Neural progenitor cell (in vitro differentiated cells): ENCODE measurements around the gene DRD1. TPM values are rescaled to one million over a fixed set of nuclear protein-coding genes. Genes with fewer than 3 reads are reported as not detected.
"Not testable (repeated sequence)": the region's sequence is repeated elsewhere in the genome, so short reads cannot be mapped to it uniquely, and the experiment has no call there.

Source experiments
- DNase-seq: peaks from one replicate; pipeline ENCODE4 v3.0.0-alpha.2; 2016; ENCODE audit warnings: low spot score
- H2AFZ ChIP-seq: fragments of 200-600 bp; sonication (generic); replicated peaks from 2 replicates; pipeline ENCODE4 v1.6.1; 2016; ENCODE audit warnings: antibody characterized with exemption
- H3F3A ChIP-seq: fragments of 200-600 bp; sonication (generic); 2 replicates; pipeline ENCODE4 v1.6.1; 2016; ENCODE audit warnings: antibody characterized with exemption, low read depth
- H3K27ac ChIP-seq: fragments of 200-600 bp; sonication (generic); 2 replicates; pipeline ENCODE4 v1.5.1; 2016; ENCODE audit warnings: mild to moderate bottlenecking
- H3K27me3 ChIP-seq: fragments of 200-600 bp; sonication (generic); 2 replicates; pipeline ENCODE4 v1.6.1; 2016; ENCODE audit warnings: mild to moderate bottlenecking, moderate library complexity
- H3K36me3 ChIP-seq: fragments of 200-600 bp; sonication (generic); 2 replicates; pipeline ENCODE4 v1.5.1; 2016
- H3K4me1 ChIP-seq: fragments of 200-600 bp; sonication (generic); 2 replicates; pipeline ENCODE4 v1.6.1; 2016; ENCODE audit warnings: mixed run types
- H3K4me2 ChIP-seq: fragments of 200-600 bp; sonication (generic); 2 replicates; pipeline ENCODE4 v1.6.1; 2016
- H3K4me3 ChIP-seq: fragments of 200-600 bp; sonication (generic); 2 replicates; pipeline ENCODE4 v1.5.1; 2016
- H3K79me2 ChIP-seq: fragments of 200-600 bp; sonication (generic); 2 replicates; pipeline ENCODE4 v1.6.1; 2016; ENCODE audit warnings: low read depth
- H3K9ac ChIP-seq: fragments of 200-600 bp; sonication (generic); 2 replicates; pipeline ENCODE4 v1.6.1; 2016
- H3K9me3 ChIP-seq: fragments of 200-600 bp; sonication (generic); 2 replicates; pipeline ENCODE4 v1.5.1; 2016; ENCODE audit warnings: low read depth
- H4K20me1 ChIP-seq: fragments of 200-600 bp; sonication (generic); 2 replicates; pipeline ENCODE4 v1.6.1; 2016; ENCODE audit warnings: low read depth
- H3K27ac Mint-ChIP-seq: 3 replicates; pipeline ENCODE4 v1.8.0; 2021; ENCODE audit warnings: mixed read lengths
- H3K27me3 Mint-ChIP-seq: 2 replicates; pipeline ENCODE4 v1.8.0; 2022; ENCODE audit warnings: low read depth, mild to moderate bottlenecking, inconsistent platforms, moderate library complexity, mixed read lengths; ENCODE audit not compliant: insufficient read depth
- H3K36me3 Mint-ChIP-seq: 3 replicates; pipeline ENCODE4 v1.8.0; 2021; ENCODE audit warnings: mixed read lengths
- H3K4me1 Mint-ChIP-seq: 3 replicates; pipeline ENCODE4 v1.8.0; 2021; ENCODE audit warnings: mixed read lengths
- H3K4me3 Mint-ChIP-seq: 3 replicates; pipeline ENCODE4 v1.8.0; 2021; ENCODE audit warnings: mild to moderate bottlenecking, moderate library complexity, mixed read lengths
- H3K9me3 Mint-ChIP-seq: 3 replicates; pipeline ENCODE4 v1.8.0; 2020; ENCODE audit warnings: mixed read lengths
- CTCF ChIP-seq: fragments of 200-600 bp; sonication (generic); IDR thresholded peaks from 2 replicates; pipeline ENCODE4 v1.5.1; 2017; ENCODE audit warnings: antibody characterized with exemption, mild to moderate bottlenecking
- EZH2 ChIP-seq: fragments of 200-600 bp; sonication (generic); IDR thresholded peaks from 2 replicates; pipeline ENCODE4 v1.6.1; 2017; ENCODE audit warnings: antibody characterized with exemption, mild to moderate bottlenecking, moderate library complexity
- EZH2phosphoT487 ChIP-seq: fragments of 200-600 bp; sonication (generic); IDR thresholded peaks from 2 replicates; pipeline ENCODE4 v1.6.1; 2017; ENCODE audit warnings: antibody characterized with exemption
- total RNA-seq: library from RNA; depleted of rRNA; stranded (reverse); fragments of >200 nt; gene quantifications from 2 replicates; pipeline ENCODE4 v1.2.3, GENCODE V29; 2015; ENCODE audit warnings: low replicate concordance

Gene DRD1
- total RNA-seq, 1 donor from 2014 or later, result not detected

GRCh38 chr5:175438234-175438857, 5.6 kb downstream of the DRD1 start:
- H3K4me1 Mint-ChIP-seq, result peaks cover under 1% of the 10 kb centered on the region
- TF ChIP-seq CTCF, result no peak
- TF ChIP-seq EZH2, result no peak
- no peak for TF ChIP-seq EZH2phosphoT487
- H3F3A ChIP-seq, result no peaks in the 10 kb centered on the region

GRCh38 chr5:175436359-175436758, 7.6 kb downstream of the DRD1 start:
- Histone ChIP-seq H3F3A (no peaks in the 10 kb centered on the region), H3K4me2 (no peak overlapping the region), H2AFZ (no peak overlapping the region), H4K20me1 (no peaks in the 10 kb centered on the region), H3K27ac (no peak overlapping the region), H3K36me3 (no peaks in the 10 kb centered on the region), H3K9ac (no peak overlapping the region), H3K4me3 (no peak overlapping the region), H3K27me3 (no peaks in the 10 kb centered on the region), H3K9me3 (no peaks in the 10 kb centered on the region), H3K4me1 (no peaks in the 10 kb centered on the region), H3K79me2 (no peaks in the 10 kb centered on the region)
- no peak for TF ChIP-seq EZH2
- no peak for TF ChIP-seq CTCF
- no peak for TF ChIP-seq EZH2phosphoT487
- no peak for DNase-seq
- Mint-ChIP-seq H3K4me3 (no peak overlapping the region), H3K27me3 (peaks cover 2% of the 10 kb centered on the region), H3K9me3 (no peaks in the 10 kb centered on the region), H3K4me1 (no peaks in the 10 kb centered on the region), H3K36me3 (no peaks in the 10 kb centered on the region), H3K27ac (no peak overlapping the region)

More at GRCh38 chr5:175438234-175438857, 5.6 kb downstream of the DRD1 start:
- Histone ChIP-seq H3K36me3 (no peaks in the 10 kb centered on the region), H3K27ac (no peak overlapping the region), H3K27me3 (peaks cover 20% of the 10 kb centered on the region), H3K4me3 (no peak overlapping the region), H3K79me2 (no peaks in the 10 kb centered on the region), H3K9ac (no peak overlapping the region), H3K4me1 (peaks cover under 1% of the 10 kb centered on the region), H2AFZ (no peak overlapping the region), H3K4me2 (no peak overlapping the region), H4K20me1 (no peaks in the 10 kb centered on the region), H3K9me3 (no peaks in the 10 kb centered on the region)
- no peak overlapping the region for H3K27ac Mint-ChIP-seq
- H3K9me3 Mint-ChIP-seq, result no peaks in the 10 kb centered on the region
- no peak for DNase-seq
- H3K27me3 Mint-ChIP-seq, result peaks cover 8% of the 10 kb centered on the region
- no peaks in the 10 kb centered on the region for H3K36me3 Mint-ChIP-seq
- H3K4me3 Mint-ChIP-seq, result no peak overlapping the region

GRCh38 chr5:175434800-175435199, 9.2 kb downstream of the DRD1 start:
- Histone ChIP-seq H3K36me3 (no peaks in the 10 kb centered on the region), H3K4me1 (no peaks in the 10 kb centered on the region), H2AFZ (no peak overlapping the region), H3K79me2 (no peaks in the 10 kb centered on the region), H3K9ac (no peak overlapping the region), H3K27ac (no peak overlapping the region), H4K20me1 (no peaks in the 10 kb centered on the region), H3K9me3 (no peaks in the 10 kb centered on the region), H3F3A (no peaks in the 10 kb centered on the region), H3K4me2 (no peak overlapping the region), H3K4me3 (no peak overlapping the region), H3K27me3 (no peaks in the 10 kb centered on the region)
- no peak for TF ChIP-seq EZH2phosphoT487
- no peak overlapping the region for H3K4me3 Mint-ChIP-seq
- H3K4me1 Mint-ChIP-seq, result no peaks in the 10 kb centered on the region
- DNase-seq, result no peak
- no peak overlapping the region for H3K27ac Mint-ChIP-seq
- no peaks in the 10 kb centered on the region for H3K36me3 Mint-ChIP-seq
- peaks cover under 1% of the 10 kb centered on the region for H3K9me3 Mint-ChIP-seq
- H3K27me3 Mint-ChIP-seq, result peaks cover 2% of the 10 kb centered on the region

GRCh38 chr5:175427762-175428161, 16.2 kb downstream of the DRD1 start:
- Histone ChIP-seq H3K9ac (no peak overlapping the region), H3K4me2 (no peak overlapping the region), H3K9me3 (no peaks in the 10 kb centered on the region), H3K4me1 (no peaks in the 10 kb centered on the region), H3K79me2 (no peaks in the 10 kb centered on the region), H4K20me1 (no peaks in the 10 kb centered on the region), H3K27ac (no peak overlapping the region), H3K27me3 (no peaks in the 10 kb centered on the region), H3F3A (no peaks in the 10 kb centered on the region), H3K36me3 (no peaks in the 10 kb centered on the region), H2AFZ (no peak overlapping the region), H3K4me3 (no peak overlapping the region)
- H3K4me1 Mint-ChIP-seq, result no peaks in the 10 kb centered on the region
- H3K9me3 Mint-ChIP-seq, result peaks cover 4% of the 10 kb centered on the region
- no peak for TF ChIP-seq EZH2phosphoT487
- TF ChIP-seq CTCF, result no peak
- no peak for TF ChIP-seq EZH2
- no peak overlapping the region for H3K4me3 Mint-ChIP-seq
- DNase-seq, result no peak
- no peaks in the 10 kb centered on the region for H3K36me3 Mint-ChIP-seq
- H3K27ac Mint-ChIP-seq, result no peak overlapping the region
- no peaks in the 10 kb centered on the region for H3K27me3 Mint-ChIP-seq

- H3K4me3 ChIP-seq, H3K9me3 Mint-ChIP-seq, H3K36me3 Mint-ChIP-seq, H3F3A ChIP-seq, H4K20me1 ChIP-seq, H3K27me3 ChIP-seq, DNase-seq, H3K9me3 ChIP-seq, H3K4me1 Mint-ChIP-seq, H3K79me2 ChIP-seq, H3K27me3 Mint-ChIP-seq, H3K4me3 Mint-ChIP-seq, H2AFZ ChIP-seq, H3K4me1 ChIP-seq, H3K27ac ChIP-seq, H3K27ac Mint-ChIP-seq, H3K4me2 ChIP-seq, H3K36me3 ChIP-seq, H3K9ac ChIP-seq: not testable (repeated sequence)
Observed at GRCh38 chr5:175424594-175424993, 19.4 kb downstream of the DRD1 start.
